HUES64 (cell line): ENCODE measurements around the gene OSBPL6.

ENCODE experiments used
- H3K27ac ChIP-seq: 2 replicates; pipeline ENCODE4 v1.7.0; 2013; ENCODE audit warnings: low read depth, low read length, inconsistent platforms
- H3K27me3 ChIP-seq: 2 replicates; pipeline ENCODE4 v1.6.1; 2013; ENCODE audit warnings: mild to moderate bottlenecking, low read length; ENCODE audit not compliant: insufficient read depth
- H3K36me3 ChIP-seq: 2 replicates; pipeline ENCODE4 v1.6.1; 2013; ENCODE audit warnings: mild to moderate bottlenecking, low read length; ENCODE audit not compliant: insufficient read depth
- H3K4me1 ChIP-seq: 2 replicates; pipeline ENCODE4 v1.6.1; 2013; ENCODE audit warnings: mild to moderate bottlenecking, low read length, moderate library complexity; ENCODE audit not compliant: insufficient read depth
- H3K4me3 ChIP-seq: 2 replicates; pipeline ENCODE4 v1.5.1; 2013; ENCODE audit warnings: mild to moderate bottlenecking, low read length, moderate library complexity
- H3K9ac ChIP-seq: 2 replicates; pipeline ENCODE4 v1.6.1; 2013; ENCODE audit warnings: mild to moderate bottlenecking, low read depth, low read length
- H3K9me3 ChIP-seq: 2 replicates; pipeline ENCODE4 v1.6.1; 2013; ENCODE audit warnings: low read depth, low read length; ENCODE audit not compliant: insufficient read depth
- WGBS: fragments of 150-250, 120-280 bp; methylation state at CpG from one replicate; pipeline ENCODE4 v1.1.7; 2013; ENCODE audit warnings: missing lambda C conversion rate; 5-methylcytosine and 5-hydroxymethylcytosine counted together

The OSBPL6 gene

GRCh38 chr2:178287652-178288344, 93.5 kb downstream of the OSBPL6 start:
- Histone ChIP-seq H3K4me3 (no peak overlapping the region), H3K27ac (no peak overlapping the region), H3K36me3 (no peaks in the 10 kb centered on the region), H3K9me3 (no peaks in the 10 kb centered on the region), H3K9ac (no peak overlapping the region), H3K27me3 (no peaks in the 10 kb centered on the region), H3K4me1 (no peaks in the 10 kb centered on the region)
- 83% methylated on average over 2 of the region's 3 CpGs for WGBS

GRCh38 chr2:178291703-178292102, 97.4 kb downstream of the OSBPL6 start:
- H3K4me1 ChIP-seq, result no peaks in the 10 kb centered on the region
- no peak overlapping the region for H3K4me3 ChIP-seq
- H3K27me3 ChIP-seq, result no peaks in the 10 kb centered on the region
- no peaks in the 10 kb centered on the region for H3K36me3 ChIP-seq
- no peaks in the 10 kb centered on the region for H3K9me3 ChIP-seq
- no peak overlapping the region for H3K9ac ChIP-seq
- H3K27ac ChIP-seq, result no peak overlapping the region

GRCh38 chr2:178292586-178292985, 98.3 kb downstream of the OSBPL6 start:
- Histone ChIP-seq H3K27ac (no peak overlapping the region), H3K36me3 (no peaks in the 10 kb centered on the region), H3K4me1 (no peaks in the 10 kb centered on the region), H3K4me3 (no peak overlapping the region), H3K9ac (no peak overlapping the region), H3K27me3 (no peaks in the 10 kb centered on the region), H3K9me3 (no peaks in the 10 kb centered on the region)
- 87% methylated on average over 1 of the region's 1 CpG for WGBS

- Histone ChIP-seq H3K4me3 (no peak overlapping the region), H3K36me3 (no peaks in the 10 kb centered on the region), H3K27ac (no peak overlapping the region), H3K4me1 (no peaks in the 10 kb centered on the region), H3K27me3 (no peaks in the 10 kb centered on the region), H3K9me3 (no peaks in the 10 kb centered on the region), H3K9ac (no peak overlapping the region)
- 95% methylated on average over 3 of the region's 4 CpGs for WGBS
Observed at GRCh38 chr2:178295115-178295514, 100.8 kb downstream of the OSBPL6 start.

GRCh38 chr2:178295906-178296305, 101.6 kb downstream of the OSBPL6 start:
- H3K36me3 ChIP-seq, result no peaks in the 10 kb centered on the region
- no peak overlapping the region for H3K9ac ChIP-seq
- 92% methylated on average over 3 of the region's 3 CpGs for WGBS
- no peaks in the 10 kb centered on the region for H3K27me3 ChIP-seq
- no peak overlapping the region for H3K27ac ChIP-seq
- no peaks in the 10 kb centered on the region for H3K9me3 ChIP-seq
- no peaks in the 10 kb centered on the region for H3K4me1 ChIP-seq
- no peak overlapping the region for H3K4me3 ChIP-seq

- Histone ChIP-seq H3K36me3 (no peaks in the 10 kb centered on the region), H3K4me3 (no peak overlapping the region), H3K9ac (no peak overlapping the region), H3K4me1 (no peaks in the 10 kb centered on the region), H3K9me3 (no peaks in the 10 kb centered on the region), H3K27ac (no peak overlapping the region), H3K27me3 (no peaks in the 10 kb centered on the region)
- WGBS, result 95% methylated on average over 5 of the region's 5 CpGs
Observed at GRCh38 chr2:178296394-178297090, 102.2 kb downstream of the OSBPL6 start.

GRCh38 chr2:178297091-178297411, 102.7 kb downstream of the OSBPL6 start:
- no peak overlapping the region for H3K27ac ChIP-seq
- H3K9ac ChIP-seq, result no peak overlapping the region
- H3K27me3 ChIP-seq, result no peaks in the 10 kb centered on the region
- no peaks in the 10 kb centered on the region for H3K36me3 ChIP-seq
- H3K9me3 ChIP-seq, result no peaks in the 10 kb centered on the region
- WGBS, result 100% methylated on average over 1 of the region's 1 CpG
- no peaks in the 10 kb centered on the region for H3K4me1 ChIP-seq
- no peak overlapping the region for H3K4me3 ChIP-seq

- Histone ChIP-seq H3K9ac (no peak overlapping the region), H3K27me3 (no peaks in the 10 kb centered on the region), H3K4me3 (no peak overlapping the region), H3K36me3 (no peaks in the 10 kb centered on the region), H3K4me1 (no peaks in the 10 kb centered on the region), H3K9me3 (no peaks in the 10 kb centered on the region), H3K27ac (no peak overlapping the region)
Observed at GRCh38 chr2:178298785-178299212, 104.5 kb downstream of the OSBPL6 start.

GRCh38 chr2:178301649-178302238, 107.4 kb downstream of the OSBPL6 start:
- Histone ChIP-seq H3K9me3 (no peaks in the 10 kb centered on the region), H3K9ac (no peak overlapping the region), H3K4me1 (no peaks in the 10 kb centered on the region), H3K4me3 (no peak overlapping the region), H3K27me3 (no peaks in the 10 kb centered on the region), H3K36me3 (no peaks in the 10 kb centered on the region), H3K27ac (no peak overlapping the region)
- WGBS, result 89% methylated on average over 3 of the region's 3 CpGs

GRCh38 chr2:178304333-178304732, 110.0 kb downstream of the OSBPL6 start:
- H3K9me3 ChIP-seq, result no peaks in the 10 kb centered on the region
- no peaks in the 10 kb centered on the region for H3K4me1 ChIP-seq
- 80% methylated on average over 2 of the region's 3 CpGs for WGBS
- H3K27me3 ChIP-seq, result no peaks in the 10 kb centered on the region
- H3K27ac ChIP-seq, result no peak overlapping the region
- H3K36me3 ChIP-seq, result no peaks in the 10 kb centered on the region
- no peak overlapping the region for H3K4me3 ChIP-seq
- no peak overlapping the region for H3K9ac ChIP-seq

GRCh38 chr2:178306352-178307073, 112.2 kb downstream of the OSBPL6 start:
- Histone ChIP-seq H3K27ac (no peak overlapping the region), H3K36me3 (no peaks in the 10 kb centered on the region), H3K4me3 (no peak overlapping the region), H3K27me3 (no peaks in the 10 kb centered on the region), H3K4me1 (no peaks in the 10 kb centered on the region), H3K9ac (no peak overlapping the region), H3K9me3 (no peaks in the 10 kb centered on the region)
- 57% methylated on average over 8 of the region's 8 CpGs for WGBS
